Left ventricle myocardium inferior (tissue), 1 donor: ENCODE measurements around the gene TMEM43. TPM values are rescaled to one million over a fixed set of nuclear protein-coding genes. Genes with fewer than 3 reads are reported as not detected.

Experiments
- DNase-seq: peaks from one replicate; pipeline ENCODE4 v3.0.0-alpha.2; 2020
- H3K27ac ChIP-seq: fragments of 200-600 bp; replicated peaks from 2 replicates; pipeline ENCODE4 v1.8.0; 2021
- H3K27me3 ChIP-seq: fragments of 200-600 bp; 2 replicates; pipeline ENCODE4 v1.8.0; 2021; ENCODE audit warnings: low read depth
- H3K36me3 ChIP-seq: fragments of 200-600 bp; 2 replicates; pipeline ENCODE4 v1.8.0; 2021
- H3K4me1 ChIP-seq: fragments of 200-600 bp; 2 replicates; pipeline ENCODE4 v1.8.0; 2021
- H3K4me3 ChIP-seq: fragments of 200-600 bp; 2 replicates; pipeline ENCODE4 v1.8.0; 2021; ENCODE audit warnings: mild to moderate bottlenecking, moderate library complexity
- H3K9me3 ChIP-seq: fragments of 200-600 bp; replicated peaks from 2 replicates; pipeline ENCODE4 v1.8.0; 2021
- CTCF ChIP-seq: fragments of 200-600 bp; IDR thresholded peaks from 2 replicates; pipeline ENCODE4 v1.8.0; 2021; ENCODE audit warnings: antibody characterized with exemption, mild to moderate bottlenecking, borderline replicate concordance
- intact Hi-C: fragments of 100-400 bp; cut with micrococcal nuclease; formaldehyde crosslinking; loops from one replicate; pipeline ENCODE4 v1.11.0; 2022
- total RNA-seq: library from RNA; stranded (reverse); fragmentation: NEBNext Ultra II Directional; extraction: Animal tissue kit (Norgen Biotek cat#: 25700); gene quantifications from one replicate; pipeline ENCODE4 v1.2.1, GENCODE V29; 2021
- donor health status: DM: no; HTN: yes; CAD: no; lungs with severe emphysema.

Gene TMEM43
- total RNA-seq, 1 donor from 2014 or later = 44.4 TPM

DNA sequence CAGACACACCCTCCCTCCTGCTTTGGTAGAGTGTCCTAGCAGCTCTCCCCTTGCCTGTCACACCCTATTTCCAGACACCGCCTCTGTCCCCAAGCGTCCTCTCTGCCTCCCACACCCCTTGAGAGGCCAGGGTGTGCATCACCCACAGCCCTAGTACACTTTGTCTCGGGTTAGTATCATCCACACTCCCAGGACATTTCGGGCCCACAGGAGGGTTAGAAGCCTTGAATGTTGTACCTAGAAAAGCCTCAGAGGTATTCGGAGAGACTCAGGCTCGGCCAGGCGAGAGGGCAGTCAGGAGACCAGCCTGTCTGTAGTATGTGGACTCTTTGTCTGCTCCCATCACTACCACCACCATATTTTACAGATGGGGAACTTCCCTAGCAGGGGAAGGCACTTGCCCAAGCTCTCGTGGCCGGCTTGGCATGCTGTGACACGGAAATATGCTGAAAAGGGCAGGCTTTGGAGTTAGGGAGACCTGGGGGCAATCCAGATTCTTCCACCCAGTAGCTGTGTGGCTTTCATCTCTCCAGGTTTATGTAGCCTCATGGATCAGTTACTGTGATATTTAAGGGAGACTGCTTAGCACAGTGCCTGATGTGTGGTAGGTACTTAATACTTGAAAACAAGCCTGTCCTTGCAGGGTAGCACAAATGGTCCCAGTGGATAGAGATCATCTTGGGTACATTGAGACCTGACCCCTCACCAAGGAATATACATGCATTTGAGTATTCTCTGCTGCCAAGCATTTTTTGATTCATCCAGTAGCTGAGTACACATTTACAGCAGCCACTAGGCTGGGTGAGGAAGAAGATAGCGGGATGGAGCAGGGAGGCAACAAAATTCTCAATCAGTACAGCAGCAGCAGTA lies 1.4 kb downstream of the TMEM43 start:
- Histone ChIP-seq H3K9me3 (no peaks in the 10 kb centered on the region), H3K27ac (peak overlapping the region; percentile 90), H3K4me1 (peaks cover 56% of the 10 kb centered on the region), H3K36me3 (peaks cover 45% of the 10 kb centered on the region), H3K27me3 (no peaks in the 10 kb centered on the region), H3K4me3 (peak overlapping the region; percentile 75)
- intact Hi-C loops = no loop called here
- TF ChIP-seq CTCF = no peak
- DNase-seq = peak; percentile 65

DNA sequence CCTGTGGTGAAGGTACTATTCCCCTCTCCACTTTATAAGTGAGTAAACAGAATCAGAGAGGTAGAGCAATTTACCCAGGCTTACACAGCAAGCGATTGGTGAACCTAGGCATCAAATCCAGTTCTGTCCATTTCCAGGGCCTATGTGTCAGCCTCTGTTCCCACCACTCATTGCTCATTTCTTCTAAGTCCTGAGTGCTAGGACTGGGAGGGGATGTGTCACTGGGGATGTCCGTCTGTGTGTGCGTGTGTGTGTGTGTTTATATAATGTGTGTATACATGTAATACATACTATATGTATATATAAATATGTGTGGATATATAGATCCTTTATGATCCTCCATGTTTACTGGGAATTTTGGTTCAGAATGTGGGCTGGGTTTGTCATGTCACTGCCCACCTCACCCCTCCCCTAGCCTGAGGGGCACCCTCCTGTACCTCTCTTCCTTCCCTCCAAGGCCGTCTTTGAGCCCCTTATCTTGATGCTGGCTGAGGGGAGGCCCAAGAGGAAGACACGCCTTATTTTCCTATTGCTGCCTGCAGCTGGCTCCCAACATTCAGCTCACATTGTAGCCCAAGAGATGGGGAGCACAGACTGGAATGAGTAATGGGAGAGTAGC lies 2.1 kb downstream of the TMEM43 start:
- peak overlapping the region; percentile 75 for H3K4me3 ChIP-seq
- no peak for DNase-seq
- no peaks in the 10 kb centered on the region for H3K27me3 ChIP-seq
- peak overlapping the region; percentile 90 for H3K27ac ChIP-seq
- no peak for TF ChIP-seq CTCF
- no peaks in the 10 kb centered on the region for H3K9me3 ChIP-seq
- intact Hi-C loops = no loop called here
- H3K36me3 ChIP-seq = peaks cover 45% of the 10 kb centered on the region
- H3K4me1 ChIP-seq = peaks cover 56% of the 10 kb centered on the region

GRCh38 chr3:14127516-14128161 lies 2.8 kb downstream of the TMEM43 start:
- H3K9me3 ChIP-seq = no peaks in the 10 kb centered on the region
- no peak for TF ChIP-seq CTCF
- no peak overlapping the region for H3K27ac ChIP-seq
- H3K27me3 ChIP-seq = no peaks in the 10 kb centered on the region
- no peak for DNase-seq
- H3K4me3 ChIP-seq = no peak overlapping the region
- H3K4me1 ChIP-seq = peaks cover 50% of the 10 kb centered on the region
- intact Hi-C loops = no loop called here
- peaks cover 51% of the 10 kb centered on the region for H3K36me3 ChIP-seq

- H3K4me1 ChIP-seq = peaks cover 39% of the 10 kb centered on the region
- H3K4me3 ChIP-seq = no peak overlapping the region
- no peak for DNase-seq
- no peak for TF ChIP-seq CTCF
- no peak overlapping the region for H3K27ac ChIP-seq
- H3K36me3 ChIP-seq = peaks cover 62% of the 10 kb centered on the region
- no peaks in the 10 kb centered on the region for H3K27me3 ChIP-seq
- intact Hi-C loops = no loop called here
- no peaks in the 10 kb centered on the region for H3K9me3 ChIP-seq
Observed at GRCh38 chr3:14128724-14129123, 3.9 kb downstream of the TMEM43 start.

- no peak overlapping the region for H3K4me3 ChIP-seq
- H3K27me3 ChIP-seq = no peaks in the 10 kb centered on the region
- H3K9me3 ChIP-seq = no peaks in the 10 kb centered on the region
- H3K4me1 ChIP-seq = peaks cover 33% of the 10 kb centered on the region
- intact Hi-C loops = no loop called here
- H3K36me3 ChIP-seq = peaks cover 68% of the 10 kb centered on the region
- H3K27ac ChIP-seq = no peak overlapping the region
- no peak for DNase-seq
- no peak for TF ChIP-seq CTCF
Observed at GRCh38 chr3:14129296-14129695, 4.4 kb downstream of the TMEM43 start.
